Mucosa of descending colon (tissue), 3 donors: ENCODE measurements around the gene ARHGEF38. TPM values are rescaled to one million over a fixed set of nuclear protein-coding genes. Genes with fewer than 3 reads are reported as not detected.
"Not testable (repeated sequence)": the region's sequence is repeated elsewhere in the genome, so short reads cannot be mapped to it uniquely, and the experiment has no call there.

Experiments
- ATAC-seq: fragments of 200-7000 bp; cut with Tn5 transposase; one replicate; pipeline ENCODE4 v1.9.1; 2020; ENCODE audit warnings: mild to moderate bottlenecking, moderate library complexity
- DNase-seq, 3 donors: peaks; one replicate each; pipeline ENCODE4 v3.0.0-alpha.2; 2020
- H3K36me3 ChIP-seq: fragments of 200-600 bp; one replicate; pipeline ENCODE4 v1.8.0; 2021; ENCODE audit warnings: low read depth, mild to moderate bottlenecking
- H3K4me1 ChIP-seq: fragments of 200-600 bp; one replicate; pipeline ENCODE4 v1.8.0; 2021; ENCODE audit warnings: low read depth, mild to moderate bottlenecking
- H3K4me3 ChIP-seq: fragments of 200-600 bp; one replicate; pipeline ENCODE4 v1.8.0; 2021; ENCODE audit warnings: mild to moderate bottlenecking
- H3K9me3 ChIP-seq: fragments of 200-600 bp; one replicate; pipeline ENCODE4 v1.8.0; 2021; ENCODE audit warnings: mild to moderate bottlenecking
- CTCF ChIP-seq: fragments of 200-600 bp; IDR thresholded peaks from one replicate; pipeline ENCODE4 v1.8.0; 2022; ENCODE audit warnings: antibody characterized with exemption, mild to moderate bottlenecking
- intact Hi-C, 2 donors: fragments of 100-400 bp; cut with DNase I in 1 of 2; cut with micrococcal nuclease in 1 of 2; formaldehyde crosslinking; loops; one replicate each; pipeline versions ENCODE4 v1.11.0 to v1.11.1; 2022; cut with DNase I, micrococcal nuclease
- total RNA-seq, 3 donors: library from RNA; stranded (reverse); fragmentation: NEBNext Ultra II Directional in 2 of 3; extraction: Animal tissue kit (Norgen Biotek cat#: 25700) in 2 of 3; gene quantifications; one replicate each; pipeline versions ENCODE4 v1.2.1 to v1.2.4, GENCODE V29; 2021 to 2023
- donor health status: DM: no; HTN: no; CAD: no; lungs with moderate emphysema.
- donor health status: DM: no; HTN: no; CAD: no.
- donor health status: DM: no; HTN: yes; CAD: no.

The ARHGEF38 gene
- total RNA-seq, 3 donors from 2014 or later, result 6.1 to 21.1 (median 17.8) TPM

DNA sequence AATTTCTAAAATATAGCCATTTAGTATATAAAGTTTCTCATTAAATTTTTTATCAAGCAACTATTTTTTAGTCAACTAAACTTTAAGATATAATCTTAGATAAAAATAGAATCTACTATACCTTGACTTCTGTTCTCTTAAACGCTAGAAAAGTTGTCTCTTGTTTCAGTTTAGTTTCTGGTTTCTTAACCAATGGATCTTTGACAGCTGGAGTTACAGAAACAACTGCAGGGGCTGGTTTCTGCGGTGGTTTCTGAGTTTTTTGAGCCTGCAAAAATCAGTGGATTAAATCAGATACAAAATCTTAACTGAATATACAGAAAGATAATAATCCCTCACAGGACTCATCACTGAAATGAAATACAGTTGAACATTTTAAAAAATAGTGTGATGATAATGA, 134.2 kb downstream of the ARHGEF38 start:
- H3K36me3 ChIP-seq, result no peaks in the 10 kb centered on the region
- no peaks in the 10 kb centered on the region for H3K4me1 ChIP-seq
- ATAC-seq, result no peak
- no peaks in the 10 kb centered on the region for H3K9me3 ChIP-seq
- TF ChIP-seq CTCF, result no peak
- no peak for DNase-seq
- intact Hi-C loops, result no loop called here
- no peak overlapping the region for H3K4me3 ChIP-seq

- DNase-seq, H3K4me3 ChIP-seq, H3K4me1 ChIP-seq, ATAC-seq, H3K36me3 ChIP-seq, intact Hi-C loops, H3K9me3 ChIP-seq: not testable (repeated sequence)
Observed at GRCh38 chr4:105694812-105695211, 142.4 kb downstream of the ARHGEF38 start.

DNA sequence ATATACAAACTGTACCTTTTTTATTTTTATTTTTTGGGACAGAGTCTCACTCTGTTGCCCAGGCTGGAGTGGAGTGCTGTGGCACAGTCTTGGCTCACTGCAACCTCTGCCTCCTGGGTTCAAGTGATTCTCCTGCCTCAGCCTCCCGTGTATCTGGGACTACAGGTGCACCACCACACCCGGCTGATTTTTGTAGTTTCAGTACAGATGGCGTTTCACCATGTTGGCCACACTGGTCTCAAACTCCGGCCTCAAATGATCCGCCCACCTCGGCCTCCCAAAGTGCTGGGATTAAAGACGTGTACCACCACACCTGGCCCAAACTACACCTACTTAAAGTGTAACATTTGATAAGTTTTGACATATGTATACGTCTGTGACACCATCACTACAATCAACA, 143.4 kb downstream of the ARHGEF38 start:
- H3K4me3 ChIP-seq, H3K36me3 ChIP-seq, intact Hi-C loops, H3K9me3 ChIP-seq, DNase-seq, ATAC-seq, H3K4me1 ChIP-seq: not testable (repeated sequence)

DNA sequence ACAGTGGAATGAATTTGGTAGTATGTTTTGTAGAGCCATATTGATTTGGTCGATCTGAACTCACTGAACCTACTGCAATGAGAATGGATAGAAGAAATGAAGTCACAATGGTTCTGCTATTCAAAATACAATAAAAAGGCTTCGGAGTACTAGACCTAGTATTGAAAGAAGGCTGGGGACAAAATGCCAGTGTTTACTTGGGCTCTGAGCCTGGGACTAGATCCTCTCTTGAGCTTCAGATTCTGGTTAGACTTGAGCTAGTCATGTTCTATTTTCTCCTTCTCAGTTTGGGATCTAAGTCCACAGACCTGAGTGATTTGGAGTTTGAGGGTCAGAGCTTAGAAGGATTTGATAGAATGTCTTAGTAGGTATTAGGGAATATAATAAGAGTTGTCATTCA, 146.2 kb downstream of the ARHGEF38 start:
- no peak for ATAC-seq
- no peaks in the 10 kb centered on the region for H3K36me3 ChIP-seq

DNA sequence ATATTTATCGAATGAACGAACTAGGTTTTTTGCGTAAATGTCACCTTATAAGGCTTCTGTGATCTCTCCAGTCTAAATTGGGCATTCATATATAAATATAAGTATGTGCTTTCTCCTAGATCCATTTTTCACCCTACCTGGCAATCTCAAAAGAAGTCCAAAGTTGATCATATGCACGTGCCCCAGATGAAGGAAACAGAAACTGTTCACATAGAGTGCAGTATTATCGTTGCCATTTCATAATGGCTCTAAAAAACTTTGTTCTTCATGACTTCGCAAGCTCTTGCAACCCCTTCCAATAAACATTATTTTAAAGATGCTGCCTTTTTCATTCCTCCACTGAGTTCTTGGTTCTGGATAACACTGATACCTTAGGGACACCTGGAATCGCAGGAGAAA, 155.4 kb downstream of the ARHGEF38 start:
- intact Hi-C loops, result no loop called here
- H3K9me3 ChIP-seq, result no peaks in the 10 kb centered on the region
- H3K36me3 ChIP-seq, result no peaks in the 10 kb centered on the region
- DNase-seq, result peak in 1 of 3 donors; percentile 5
- ATAC-seq, result peak; percentile 24
- peak overlapping the region; percentile 83 for H3K4me3 ChIP-seq
- TF ChIP-seq CTCF, result no peak
- peaks cover 9% of the 10 kb centered on the region for H3K4me1 ChIP-seq

More for the DNA sequence above, 146.2 kb downstream of the ARHGEF38 start:
- intact Hi-C loops, result no loop called here
- Histone ChIP-seq H3K4me1 (no peaks in the 10 kb centered on the region), H3K4me3 (no peak overlapping the region), H3K9me3 (no peaks in the 10 kb centered on the region)
- DNase-seq, result no peak
- no peak for TF ChIP-seq CTCF

- no peak for TF ChIP-seq CTCF
- ATAC-seq, result peak; percentile 100
- Histone ChIP-seq H3K36me3 (no peaks in the 10 kb centered on the region), H3K4me1 (peaks cover 9% of the 10 kb centered on the region), H3K9me3 (no peaks in the 10 kb centered on the region), H3K4me3 (peak within 1 kb of the TSS; percentile 83)
- DNase-seq, result peak; percentile 93 to 96 (median 95)
- intact Hi-C loops, result no loop called here
Observed at GRCh38 chr4:105708181-105709080, 156.0 kb downstream of the ARHGEF38 start, which contains the start of the genes GSTCD and INTS12. TSS of gene GSTCD (plus strand) at chr4:105708784. CDS start at chr4:105717614, 8,830 bp downstream. TSS of gene INTS12 (minus strand) at chr4:105708689. CDS start at chr4:105700005, 8,684 bp downstream.
